SJCRH30 (cell line): ENCODE data around the gene GOLGA6C. TPM values are rescaled to one million over a fixed set of nuclear protein-coding genes. Genes with fewer than 3 reads are reported as not detected.
"Not testable (repeated sequence)": the region's sequence is repeated elsewhere in the genome, so short reads cannot be mapped to it uniquely, and the experiment has no call there.

Source experiments
- DNase-seq, 2 experiments: peaks; one replicate each; pipeline ENCODE4 v3.0.0-alpha.2; 2015 to 2020
- H3K27ac ChIP-seq: fragments of 250-450 bp; sonication (Bioruptor Pico); 2 replicates; pipeline ENCODE4 v1.5.1; 2020; ENCODE audit warnings: mild to moderate bottlenecking, moderate library complexity
- H3K27me3 ChIP-seq: fragments of 250-450 bp; sonication (Bioruptor Pico); 2 replicates; pipeline ENCODE4 v1.5.1; 2020; ENCODE audit warnings: mild to moderate bottlenecking, moderate library complexity
- H3K36me3 ChIP-seq: fragments of 250-450 bp; sonication (Bioruptor Pico); 2 replicates; pipeline ENCODE4 v1.5.1; 2020; ENCODE audit warnings: mild to moderate bottlenecking, moderate library complexity
- H3K4me1 ChIP-seq: fragments of 250-450 bp; sonication (Bioruptor Pico); 2 replicates; pipeline ENCODE4 v1.5.1; 2020; ENCODE audit warnings: mild to moderate bottlenecking, moderate library complexity
- H3K4me3 ChIP-seq: fragments of 250-450 bp; sonication (Bioruptor Pico); 2 replicates; pipeline ENCODE4 v1.5.1; 2020; ENCODE audit warnings: mild to moderate bottlenecking, moderate library complexity
- H3K9me3 ChIP-seq: fragments of 250-450 bp; sonication (Bioruptor Pico); replicated peaks from 2 replicates; pipeline ENCODE4 v1.5.1; 2020; ENCODE audit warnings: mild to moderate bottlenecking, moderate library complexity
- total RNA-seq: library from RNA; depleted of rRNA; stranded (reverse); fragments of >200 nt; shearing (Covaris generic); gene quantifications from 2 replicates; pipeline ENCODE4 v1.2.3, GENCODE V29; 2014

The GOLGA6C gene
- total RNA-seq, 1 experiment from 2014 or later, result not detected

DNA sequence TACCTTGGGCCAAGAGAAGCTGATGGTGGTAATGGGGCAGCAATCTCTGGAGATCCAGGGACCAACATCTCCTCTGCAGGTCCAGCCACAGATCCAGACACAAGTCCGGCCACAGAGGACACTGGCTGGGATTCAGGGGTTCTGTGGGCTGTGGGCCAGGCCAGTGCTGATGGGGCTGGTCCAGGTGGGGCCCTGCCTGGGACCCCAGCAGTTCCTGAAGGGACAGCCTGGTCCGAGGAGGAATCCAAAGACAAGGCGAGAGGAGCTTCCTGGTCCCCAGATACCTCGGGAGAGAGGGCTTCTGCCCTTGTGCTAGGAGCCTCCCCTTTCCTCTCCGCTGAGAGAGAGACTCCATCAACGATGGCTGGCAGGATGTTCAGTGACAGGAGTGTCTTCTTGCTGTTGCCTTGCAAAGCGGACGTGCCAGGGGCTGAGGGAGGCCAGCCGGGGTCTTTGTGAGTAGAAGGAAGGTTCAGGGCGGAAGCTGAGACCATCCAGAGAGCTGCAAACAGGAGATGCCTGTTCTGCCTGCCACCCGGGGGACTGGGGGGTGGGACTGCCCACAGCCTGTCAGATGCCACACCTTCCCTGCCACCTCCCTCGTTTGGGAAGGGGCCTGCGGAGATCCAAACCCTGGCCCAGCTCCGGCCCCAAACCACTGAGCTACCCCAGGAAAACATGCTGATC, 24.5 kb upstream of the GOLGA6C start:
- H3K9me3 ChIP-seq, result 0 out of 2 replicates have a peak, but pooled peaks cover 2% of the 10 kb centered on the region
- no peaks in the 10 kb centered on the region for H3K4me1 ChIP-seq
- DNase-seq, result no peak
- H3K27ac ChIP-seq, result no peak overlapping the region
- H3K36me3 ChIP-seq, result no peaks in the 10 kb centered on the region
- no peak overlapping the region for H3K4me3 ChIP-seq
- peaks cover 11% of the 10 kb centered on the region for H3K27me3 ChIP-seq

DNA sequence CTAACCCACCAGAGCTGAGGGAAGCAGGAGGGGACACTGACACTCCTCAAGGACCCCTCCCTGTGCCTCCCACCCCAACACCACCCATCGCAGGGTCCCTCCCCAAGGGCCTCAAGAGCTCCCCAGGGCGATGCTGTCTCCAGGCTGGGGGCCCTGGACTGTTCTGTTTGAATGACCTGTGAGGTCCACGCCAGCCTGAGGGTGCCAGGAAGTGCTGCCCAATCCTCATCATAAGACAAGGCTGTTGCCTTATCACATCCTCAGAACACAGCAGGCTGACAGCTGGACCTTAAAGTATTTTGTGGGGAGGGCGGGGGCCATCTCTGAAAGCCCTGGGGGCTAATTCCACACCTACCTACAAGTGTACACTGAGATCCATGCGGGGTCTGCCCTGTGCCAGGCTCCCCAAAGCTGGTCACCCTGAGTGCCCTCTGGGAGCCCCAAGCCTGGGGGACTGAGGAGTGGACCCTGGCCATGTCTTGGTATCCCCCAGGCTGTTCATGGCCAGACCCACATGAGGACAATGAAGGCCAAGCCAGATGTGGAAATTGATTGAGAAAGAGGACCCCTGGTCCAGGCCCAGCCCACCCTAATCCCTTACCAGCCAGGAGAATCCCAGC, 23.8 kb upstream of the GOLGA6C start:
- H3K27me3 ChIP-seq, result peaks cover 11% of the 10 kb centered on the region
- DNase-seq, result no peak
- no peak overlapping the region for H3K27ac ChIP-seq

DNA sequence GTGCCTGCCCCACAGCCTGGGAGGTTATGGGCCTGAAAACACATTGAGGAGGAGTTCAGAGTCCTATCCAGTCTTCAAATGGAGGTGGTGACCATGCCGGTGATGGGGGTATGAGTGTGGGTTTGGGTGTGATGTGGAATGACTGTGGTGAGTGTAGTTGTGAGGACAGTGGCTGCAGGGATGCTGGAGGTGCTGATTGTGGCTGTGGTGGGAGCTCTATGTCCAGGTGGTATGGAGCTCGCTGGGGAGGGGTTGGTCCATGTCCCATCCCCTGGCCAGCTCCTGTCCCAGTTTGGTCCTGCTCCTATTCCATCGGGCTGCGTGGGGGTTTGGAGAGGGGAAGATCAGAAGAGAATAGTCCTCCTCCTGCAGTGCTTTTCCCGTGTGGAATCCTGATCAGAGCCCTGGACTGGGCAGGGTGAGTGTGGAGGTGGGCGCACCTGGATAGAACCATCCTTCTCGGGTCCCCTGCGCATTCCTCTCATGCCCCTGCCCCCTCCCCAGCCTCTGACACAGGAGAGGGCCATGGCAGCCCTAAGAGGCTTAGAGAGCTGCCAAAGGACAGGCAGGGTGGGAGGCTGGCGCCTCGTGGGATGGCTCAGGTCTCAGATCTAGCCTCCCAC, 23.0 kb upstream of the GOLGA6C start:
- Histone ChIP-seq H3K4me3 (no peak overlapping the region), H3K27ac (no peak overlapping the region), H3K4me1 (no peaks in the 10 kb centered on the region), H3K9me3 (0 out of 2 replicates have a peak, but pooled peaks cover 3% of the 10 kb centered on the region), H3K27me3 (peaks cover 11% of the 10 kb centered on the region), H3K36me3 (no peaks in the 10 kb centered on the region)
- no peak for DNase-seq

More for the DNA sequence above, 23.8 kb upstream of the GOLGA6C start:
- Histone ChIP-seq H3K9me3 (0 out of 2 replicates have a peak, but pooled peaks cover 3% of the 10 kb centered on the region), H3K4me3 (no peak overlapping the region), H3K36me3 (no peaks in the 10 kb centered on the region), H3K4me1 (no peaks in the 10 kb centered on the region)

GRCh38 chr15:75235760-75236729, 22.1 kb upstream of the GOLGA6C start:
- Histone ChIP-seq H3K27ac (no peak overlapping the region), H3K9me3 (0 out of 2 replicates have a peak, but pooled peaks cover 3% of the 10 kb centered on the region), H3K4me1 (no peaks in the 10 kb centered on the region), H3K4me3 (no peak overlapping the region), H3K27me3 (peaks cover 11% of the 10 kb centered on the region), H3K36me3 (no peaks in the 10 kb centered on the region)
- DNase-seq, result no peak

GRCh38 chr15:75237316-75237982, 20.7 kb upstream of the GOLGA6C start:
- no peaks in the 10 kb centered on the region for H3K36me3 ChIP-seq
- DNase-seq, result no peak
- 0 out of 2 replicates have a peak, but pooled peaks cover 4% of the 10 kb centered on the region for H3K27me3 ChIP-seq
- H3K9me3 ChIP-seq, result 0 out of 2 replicates have a peak, but pooled peaks cover 3% of the 10 kb centered on the region
- no peaks in the 10 kb centered on the region for H3K4me1 ChIP-seq
- no peak overlapping the region for H3K27ac ChIP-seq
- H3K4me3 ChIP-seq, result no peak overlapping the region

- Histone ChIP-seq H3K27ac (no peak overlapping the region), H3K9me3 (0 out of 2 replicates have a peak, but pooled peaks cover 3% of the 10 kb centered on the region), H3K36me3 (no peaks in the 10 kb centered on the region), H3K4me1 (no peaks in the 10 kb centered on the region), H3K4me3 (no peak overlapping the region), H3K27me3 (0 out of 2 replicates have a peak, but pooled peaks cover 4% of the 10 kb centered on the region)
- DNase-seq, result no peak
These were observed 20.0 kb upstream of the GOLGA6C start for GRCh38 chr15:75238150-75238549.

DNA sequence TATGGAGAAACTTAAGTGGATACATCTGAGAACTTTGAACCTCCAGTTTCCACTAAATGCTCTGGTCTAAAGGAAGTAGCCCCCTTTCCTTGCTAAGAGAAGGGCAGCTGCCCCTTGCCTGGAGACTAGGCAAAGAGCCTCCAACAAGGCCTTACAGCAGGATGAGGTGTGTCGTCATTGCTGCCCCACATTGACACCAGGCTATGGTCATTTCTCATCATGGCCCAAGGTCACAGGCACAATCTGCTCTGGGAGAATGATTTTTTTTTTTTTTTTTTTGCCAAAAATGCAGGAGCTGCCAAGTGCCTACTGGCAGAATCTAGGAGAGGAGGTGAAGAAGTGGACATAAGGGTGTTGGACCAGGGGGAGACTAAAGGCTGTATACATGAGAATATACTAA, 12.4 kb upstream of the GOLGA6C start:
- not testable (repeated sequence) for H3K4me1 ChIP-seq, DNase-seq, H3K27ac ChIP-seq, H3K9me3 ChIP-seq, H3K27me3 ChIP-seq, H3K36me3 ChIP-seq, H3K4me3 ChIP-seq

GRCh38 chr15:75248991-75249390, 9.1 kb upstream of the GOLGA6C start:
- H3K4me3 ChIP-seq, H3K36me3 ChIP-seq, H3K27ac ChIP-seq, H3K27me3 ChIP-seq, H3K4me1 ChIP-seq, DNase-seq, H3K9me3 ChIP-seq: not testable (repeated sequence)

- Histone ChIP-seq H3K36me3 (no peaks in the 10 kb centered on the region), H3K4me3 (no peak overlapping the region), H3K4me1 (no peaks in the 10 kb centered on the region), H3K27me3 (peaks cover 8% of the 10 kb centered on the region), H3K27ac (no peak overlapping the region), H3K9me3 (no peaks in the 10 kb centered on the region)
- DNase-seq, result no peak
These were observed 8.4 kb upstream of the GOLGA6C start for GRCh38 chr15:75249726-75250125.

- not testable (repeated sequence) for H3K27ac ChIP-seq, H3K4me1 ChIP-seq, H3K4me3 ChIP-seq, H3K36me3 ChIP-seq, H3K9me3 ChIP-seq, H3K27me3 ChIP-seq, DNase-seq
These were observed 6.8 kb upstream of the GOLGA6C start for GRCh38 chr15:75251343-75251742.

GRCh38 chr15:75252285-75252684, 5.8 kb upstream of the GOLGA6C start:
- H3K27ac ChIP-seq, H3K4me3 ChIP-seq, H3K36me3 ChIP-seq, DNase-seq, H3K4me1 ChIP-seq, H3K27me3 ChIP-seq, H3K9me3 ChIP-seq: not testable (repeated sequence)

DNA sequence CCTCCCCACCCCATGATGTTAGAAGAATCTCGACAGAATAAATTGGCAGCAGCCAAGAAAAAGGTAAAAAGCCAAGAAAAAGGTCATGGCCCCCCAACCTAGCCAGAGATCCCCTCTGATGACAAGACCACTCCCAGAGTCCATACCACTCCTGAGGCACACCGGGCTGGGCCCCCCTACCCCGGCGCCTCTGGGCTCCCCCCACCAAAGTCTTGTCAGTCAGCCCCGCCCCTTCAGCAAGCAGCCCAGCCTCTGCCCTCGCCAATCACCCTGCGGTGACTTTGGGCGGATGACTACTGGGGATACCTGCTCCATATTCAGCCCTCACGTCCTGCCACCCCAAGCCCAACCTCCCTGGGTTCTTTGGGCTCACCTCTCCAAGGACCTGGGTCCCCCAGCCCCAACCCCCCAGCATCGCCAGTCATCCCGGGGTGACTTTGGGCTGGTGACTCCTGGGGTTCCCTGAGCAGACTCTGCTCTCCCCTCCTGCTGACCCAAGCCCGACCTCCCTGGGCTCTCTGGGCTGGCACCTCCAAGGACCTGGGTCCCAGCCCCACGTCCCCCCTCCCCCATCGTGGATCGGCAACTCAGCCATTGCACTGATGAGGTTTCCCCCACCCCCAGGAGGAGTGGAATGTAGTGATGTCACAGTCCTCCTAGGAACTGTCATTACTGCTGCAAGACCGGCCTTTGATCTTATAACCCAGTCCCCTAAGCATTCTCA, 648 bp downstream of the GOLGA6C start:
- not testable (repeated sequence) for H3K27me3 ChIP-seq, H3K27ac ChIP-seq, H3K36me3 ChIP-seq, H3K9me3 ChIP-seq, DNase-seq, H3K4me1 ChIP-seq, H3K4me3 ChIP-seq

GRCh38 chr15:75259873-75260272, 1.7 kb downstream of the GOLGA6C start:
- H3K4me1 ChIP-seq, H3K27me3 ChIP-seq, H3K9me3 ChIP-seq, DNase-seq, H3K27ac ChIP-seq, H3K4me3 ChIP-seq, H3K36me3 ChIP-seq: not testable (repeated sequence)
